Common myeloid progenitor, CD34-positive (primary cell): Measurements from ENCODE around the gene TPST1.
"Not testable (repeated sequence)": the region's sequence is repeated elsewhere in the genome, so short reads cannot be mapped to it uniquely, and the experiment has no call there.

Experiments
- CTCF ChIA-PET: fragments of 350-600 bp; sonication (Branson Sonifier 250); formaldehyde crosslinking; loops from one replicate; lab custom pipeline; 2021; ENCODE audit warnings: antibody characterized with exemption; lab: Charles Lee
- POLR2A ChIA-PET: fragments of 350-600 bp; sonication (Branson Sonifier 250); formaldehyde crosslinking; loops from one replicate; lab custom pipeline; 2021; ENCODE audit warnings: antibody characterized with exemption; lab: Charles Lee
- DNase-seq, 3 donors: peaks; one replicate each; pipeline versions ENCODE4 v3.0.0 to v3.0.0-alpha.2; 2013
- H3K27ac ChIP-seq, 2 experiments: 1 replicate in 1 of 2; 2 replicates in 1 of 2; pipeline ENCODE4 v1.7.0; 2013; ENCODE audit warnings: inconsistent platforms in 2 of 2, low read length in 2 of 2, mild to moderate bottlenecking in 2 of 2, low read depth in 1 of 2, moderate library complexity in 1 of 2; ENCODE audit not compliant: severe bottlenecking in 2 of 2, insufficient read depth in 1 of 2, poor library complexity in 1 of 2
- H3K27me3 ChIP-seq, 5 experiments: replicated peaks in 2 of 5; 1 replicate in 3 of 5; 2 replicates in 2 of 5; pipeline versions ENCODE4 v1.6.1 to v1.7.0; 2013; ENCODE audit warnings: low read length in 4 of 5, mild to moderate bottlenecking in 2 of 5, moderate library complexity in 2 of 5, inconsistent platforms in 1 of 5; ENCODE audit not compliant: insufficient read depth in 5 of 5, control insufficient read depth in 4 of 5
- H3K36me3 ChIP-seq, 4 experiments: 1 replicate in 2 of 4; 2 replicates in 2 of 4; pipeline versions ENCODE4 v1.6.1 to v1.7.0; 2013; ENCODE audit warnings: low read length in 3 of 4, control low read depth in 1 of 4, mild to moderate bottlenecking in 1 of 4; ENCODE audit not compliant: control insufficient read depth in 4 of 4, insufficient read depth in 4 of 4
- H3K4me1 ChIP-seq, 4 experiments: 1 replicate in 3 of 4; 2 replicates in 1 of 4; pipeline versions ENCODE4 v1.6.1 to v1.7.1; 2013; ENCODE audit warnings: low read length in 3 of 4, mild to moderate bottlenecking in 3 of 4, control low read depth in 1 of 4, inconsistent platforms in 1 of 4, moderate library complexity in 1 of 4; ENCODE audit not compliant: control insufficient read depth in 4 of 4, insufficient read depth in 4 of 4; ENCODE audit errors: control extremely low read depth in 1 of 4
- H3K4me3 ChIP-seq, 7 experiments: 1 replicate in 4 of 7; 2 replicates in 3 of 7; pipeline versions ENCODE4 v1.5.1 to v1.7.0; 2013; ENCODE audit warnings: mild to moderate bottlenecking in 7 of 7, low read length in 6 of 7, moderate library complexity in 6 of 7, inconsistent platforms in 2 of 7, low read depth in 2 of 7, control low read depth in 1 of 7; ENCODE audit not compliant: insufficient read depth in 4 of 7, control insufficient read depth in 1 of 7; ENCODE audit errors: extremely low read depth in 1 of 7
- H3K9me3 ChIP-seq, 5 experiments: 1 replicate in 4 of 5; 2 replicates in 1 of 5; pipeline versions ENCODE4 v1.6.1 to v1.7.1; 2013; ENCODE audit warnings: low read length in 4 of 5, mild to moderate bottlenecking in 2 of 5, inconsistent platforms in 1 of 5, low read depth in 1 of 5, moderate library complexity in 1 of 5; ENCODE audit not compliant: control insufficient read depth in 4 of 5, insufficient read depth in 2 of 5; ENCODE audit errors: control extremely low read depth in 1 of 5
- WGBS: methylation state at CpG from one replicate; pipeline ENCODE4 v1.1.5; 2013; ENCODE audit not compliant: insufficient coverage; 5-methylcytosine and 5-hydroxymethylcytosine counted together

The TPST1 gene

DNA sequence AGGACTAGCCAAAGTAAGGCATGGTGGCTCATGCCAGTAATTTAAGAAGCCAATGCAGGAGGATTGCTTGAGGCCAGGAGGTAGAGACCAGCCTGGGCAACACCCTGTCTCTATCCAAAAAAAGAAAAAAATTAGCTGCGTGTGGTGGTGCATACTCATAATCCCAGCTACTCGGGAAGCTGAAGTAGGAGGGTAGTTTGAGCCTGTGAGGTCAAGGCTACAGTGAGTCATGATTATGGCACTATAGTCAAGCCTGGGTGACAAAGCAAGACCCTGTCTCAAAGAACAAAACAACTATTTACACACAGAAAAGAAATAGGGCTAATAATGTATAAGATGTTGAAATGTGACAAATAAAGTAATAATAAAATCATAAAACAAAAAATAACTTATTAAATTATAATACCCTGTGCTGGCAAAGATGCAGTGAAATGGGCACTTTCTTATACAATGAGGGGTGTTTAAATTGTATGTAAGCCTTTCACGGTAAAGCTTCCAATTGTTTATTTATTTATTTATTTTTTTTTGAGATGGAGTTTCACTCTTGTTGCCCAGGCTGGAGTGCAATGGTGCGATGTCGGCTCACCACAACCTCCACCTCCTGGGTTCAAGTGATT, 175.2 kb downstream of the TPST1 start:
- H3K9me3 ChIP-seq: peaks cover 0 to 16% (median 2%) of the 10 kb centered on the region in 5 experiments
- H3K36me3 ChIP-seq: peaks cover 0 to 21% (median under 1%) of the 10 kb centered on the region in 4 experiments
- no peaks in the 10 kb centered on the region for H3K4me1 ChIP-seq
- POLR2A ChIA-PET: no interaction called here
- peak in 2 of 3 donors; percentile 19 to 24 for DNase-seq
- no peak overlapping the region for H3K27ac ChIP-seq
- 100% methylated on average over 1 of the region's 5 CpGs for WGBS
- CTCF ChIA-PET: interaction anchor here (1.5 kb wide), 1 partner anchor 9 kb away, joined by 3 read pairs; no protein-coding TSS in a partner anchor
- no peaks in the 10 kb centered on the region for H3K27me3 ChIP-seq
- H3K4me3 ChIP-seq: no peak overlapping the region

DNA sequence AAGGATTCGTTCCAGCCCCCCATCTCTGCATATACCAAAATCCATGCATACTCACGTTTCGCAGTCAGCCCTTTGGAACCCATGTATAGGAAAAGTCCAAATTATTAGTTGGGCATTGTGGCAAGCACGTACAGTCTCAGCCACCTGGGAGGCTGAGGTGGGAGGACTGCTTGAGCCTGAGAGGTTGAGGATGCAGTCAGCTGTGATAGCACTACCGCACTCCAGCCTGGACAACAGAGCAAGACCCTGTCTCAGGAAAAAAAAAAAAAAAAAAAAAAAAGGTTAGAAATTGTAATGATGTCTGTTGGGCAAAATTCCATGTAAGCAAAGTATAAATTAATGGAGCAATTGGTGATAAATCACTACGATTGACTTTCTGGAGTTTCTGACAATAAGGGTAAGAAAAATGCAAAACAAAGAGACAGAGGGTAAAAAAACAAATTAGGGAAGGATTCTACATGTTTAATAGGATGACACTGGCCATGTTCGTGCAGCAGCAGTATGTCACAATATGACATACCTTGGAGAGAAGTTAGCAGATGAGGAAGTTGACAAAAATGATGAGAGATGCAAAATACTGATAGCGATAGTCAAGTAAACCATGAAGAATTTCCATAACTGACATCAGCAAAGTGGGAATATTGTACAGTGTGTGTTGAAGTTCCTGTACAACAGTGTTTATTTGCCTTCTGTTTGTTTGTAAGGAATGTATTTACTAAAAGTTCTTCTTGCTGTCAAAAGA, 177.2 kb downstream of the TPST1 start:
- DNase-seq: peak in 1 of 3 donors; percentile 44
- POLR2A ChIA-PET: not testable (repeated sequence)

GRCh38 chr7:66385191-66385905, 180.2 kb downstream of the TPST1 start:
- H3K4me1 ChIP-seq, DNase-seq, H3K9me3 ChIP-seq, H3K36me3 ChIP-seq, CTCF ChIA-PET, POLR2A ChIA-PET, H3K4me3 ChIP-seq, H3K27me3 ChIP-seq, H3K27ac ChIP-seq: not testable (repeated sequence)
- WGBS: 60% methylated on average over 4 of the region's 5 CpGs

More for the DNA sequence above, 177.2 kb downstream of the TPST1 start:
- CTCF ChIA-PET, H3K27me3 ChIP-seq, H3K4me3 ChIP-seq, H3K27ac ChIP-seq, H3K4me1 ChIP-seq: not testable (repeated sequence)
- 85% methylated on average over 6 of the region's 8 CpGs for WGBS
- H3K36me3 ChIP-seq: peaks cover 0 to 21% (median 0%) of the 10 kb centered on the region in 4 experiments
- peaks cover 0 to 16% (median 2%) of the 10 kb centered on the region in 5 experiments for H3K9me3 ChIP-seq

DNA sequence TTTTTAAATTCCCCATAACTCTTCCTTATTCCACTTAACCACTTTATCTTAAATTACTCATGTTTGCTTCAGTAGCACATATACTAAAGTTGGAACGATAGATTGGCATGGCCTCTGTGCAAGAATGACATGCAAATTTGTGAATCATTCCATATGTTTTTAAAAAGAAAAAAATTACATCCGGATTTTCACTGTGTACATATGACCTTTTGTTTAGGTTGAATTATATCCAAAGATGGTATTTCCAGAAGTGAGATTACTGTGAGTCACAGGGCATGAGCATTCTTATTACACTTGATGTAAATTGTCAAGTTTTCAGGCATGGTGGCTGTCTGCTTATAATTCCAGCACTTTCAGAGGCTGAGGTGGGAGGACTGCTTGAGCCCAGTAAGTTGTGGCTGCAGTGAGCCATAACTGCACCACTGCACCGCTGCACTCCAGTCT, 190.0 kb downstream of the TPST1 start:
- H3K27ac ChIP-seq, H3K36me3 ChIP-seq, H3K27me3 ChIP-seq, H3K4me1 ChIP-seq, H3K4me3 ChIP-seq, DNase-seq, H3K9me3 ChIP-seq, POLR2A ChIA-PET, CTCF ChIA-PET: not testable (repeated sequence)
- 94% methylated on average over 2 of the region's 3 CpGs for WGBS

- WGBS: 97% methylated on average over 3 of the region's 3 CpGs
- H3K4me1 ChIP-seq, H3K36me3 ChIP-seq, DNase-seq, H3K9me3 ChIP-seq, H3K4me3 ChIP-seq, H3K27ac ChIP-seq, H3K27me3 ChIP-seq, POLR2A ChIA-PET: not testable (repeated sequence)
- CTCF ChIA-PET: interaction anchor here (1.1 kb wide), 1 partner anchor 9 kb away, joined by 4 read pairs; no protein-coding TSS in a partner anchor
Measured at GRCh38 chr7:66396052-66396451, 190.9 kb downstream of the TPST1 start.

- 92% methylated on average over 2 of the region's 5 CpGs for WGBS
- CTCF ChIA-PET, H3K27ac ChIP-seq, DNase-seq, H3K36me3 ChIP-seq, H3K27me3 ChIP-seq, H3K9me3 ChIP-seq, H3K4me1 ChIP-seq, H3K4me3 ChIP-seq, POLR2A ChIA-PET: not testable (repeated sequence)
Measured at GRCh38 chr7:66398841-66399240, 193.7 kb downstream of the TPST1 start.

GRCh38 chr7:66399566-66399965, 194.4 kb downstream of the TPST1 start:
- Histone ChIP-seq H3K9me3 (peaks cover 0 to 9% (median 2%) of the 10 kb centered on the region in 5 experiments), H3K36me3 (peaks cover 0 to 9% (median 1%) of the 10 kb centered on the region in 4 experiments), H3K27ac (no peak overlapping the region), H3K4me3 (no peak overlapping the region), H3K27me3 (no peaks in the 10 kb centered on the region), H3K4me1 (no peaks in the 10 kb centered on the region)
- POLR2A ChIA-PET: no interaction called here
- CTCF ChIA-PET: no interaction called here
- no peak for DNase-seq
